ENCODE measurements around the gene GAS1.

Gene GAS1

GRCh38 chr9:86962692-86963091 lies 15.4 kb upstream of the GAS1 start:
- no peak for DNase-seq

GRCh38 chr9:86960938-86961337 lies 13.6 kb upstream of the GAS1 start:
- DNase-seq: no peak

GRCh38 chr9:86958203-86958602 lies 10.9 kb upstream of the GAS1 start:
- DNase-seq: no peak

- DNase-seq: no peak
Measured at GRCh38 chr9:86955561-86955960, 8.3 kb upstream of the GAS1 start.

- DNase-seq: no peak
Measured at GRCh38 chr9:86955042-86955441, 7.7 kb upstream of the GAS1 start.

- DNase-seq: no peak
Measured at GRCh38 chr9:86953181-86953580, 5.9 kb upstream of the GAS1 start.

GRCh38 chr9:86948074-86948929 lies 996 bp upstream of the GAS1 start:
- peak; percentile 66 to 77 for DNase-seq

- DNase-seq: peak; percentile 46 to 59
Measured at GRCh38 chr9:86946201-86947145, 833 bp downstream of the GAS1 start.

- no peak for DNase-seq
Measured at GRCh38 chr9:86945728-86946200, 1.5 kb downstream of the GAS1 start.

- no peak for DNase-seq
Measured at GRCh38 chr9:86944796-86945727, 2.2 kb downstream of the GAS1 start.

GRCh38 chr9:86943201-86944113 lies 3.8 kb downstream of the GAS1 start:
- no peak for DNase-seq

- DNase-seq: no peak
Measured at GRCh38 chr9:86942281-86943200, 4.8 kb downstream of the GAS1 start.

GRCh38 chr9:86941197-86941596 lies 6.1 kb downstream of the GAS1 start:
- DNase-seq: no peak

GRCh38 chr9:86940774-86941173 lies 6.5 kb downstream of the GAS1 start:
- DNase-seq: no peak

GRCh38 chr9:86939891-86940290 lies 7.4 kb downstream of the GAS1 start:
- no peak for DNase-seq

GRCh38 chr9:86939321-86939720 lies 8.0 kb downstream of the GAS1 start:
- no peak for DNase-seq

GRCh38 chr9:86938780-86939179 lies 8.5 kb downstream of the GAS1 start:
- no peak for DNase-seq

- no peak for DNase-seq
Measured at GRCh38 chr9:86926145-86926544, 21.2 kb downstream of the GAS1 start.

GRCh38 chr9:86925686-86926085 lies 21.6 kb downstream of the GAS1 start:
- no peak for DNase-seq

- DNase-seq: no peak
Measured at GRCh38 chr9:86924206-86924605, 23.1 kb downstream of the GAS1 start.
